ENCODE measurements around the gene GPR37L1.
"Not testable (repeated sequence)": the region's sequence is repeated elsewhere in the genome, so short reads cannot be mapped to it uniquely, and the experiment has no call there.

The GPR37L1 gene

GRCh38 chr1:202131956-202132821 is 9.5 kb downstream of the GPR37L1 start:
- FAIRE-seq (no peak), DNase-seq (ENCODE audit: extremely low spot score, insufficient read length, low read depth) (no peak)

GRCh38 chr1:202133001-202133400 is 10.3 kb downstream of the GPR37L1 start:
- FAIRE-seq (no peak), DNase-seq (ENCODE audit: extremely low spot score, insufficient read length, low read depth) (no peak)

DNA sequence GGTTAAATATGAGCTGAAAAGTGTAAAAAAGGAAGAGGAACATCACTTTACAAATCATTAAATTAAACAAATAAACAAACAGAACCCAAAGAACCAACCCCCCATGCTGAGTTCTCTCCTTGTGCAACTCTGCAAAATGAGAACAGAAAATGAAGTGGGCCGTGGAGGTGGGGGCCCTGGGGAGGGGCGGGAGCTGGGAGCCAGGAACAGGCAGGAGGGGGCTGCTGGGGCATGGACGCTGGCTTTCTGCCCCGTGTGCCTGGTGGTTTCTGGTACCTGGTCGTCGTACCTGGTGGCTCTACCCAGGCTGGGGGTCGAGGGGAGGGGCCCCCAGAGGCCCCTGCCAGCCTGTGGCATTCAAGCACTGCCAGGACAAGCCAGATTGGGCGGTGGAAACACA is 10.8 kb downstream of the GPR37L1 start:
- FAIRE-seq (no peak), DNase-seq (ENCODE audit: extremely low spot score, insufficient read length, low read depth) (no peak)

DNA sequence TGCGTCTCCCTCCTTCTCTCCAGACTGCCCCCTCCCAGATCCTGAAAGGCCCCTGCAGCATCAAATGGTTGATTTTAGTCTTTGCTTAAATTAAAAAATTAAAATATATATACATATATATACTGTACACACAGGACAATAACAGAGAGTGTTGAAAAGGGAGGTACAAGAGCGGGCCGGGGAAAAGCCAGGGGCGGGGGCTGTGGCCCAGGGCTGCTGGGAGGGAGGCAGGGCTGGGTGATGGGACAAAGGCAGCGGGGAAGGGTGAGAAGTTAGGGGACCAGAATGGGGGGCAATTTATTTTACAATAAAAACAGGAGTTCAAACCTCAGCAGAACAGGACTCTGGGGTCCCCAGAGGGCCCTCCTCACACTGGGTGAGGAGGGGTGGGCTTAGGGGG is 11.3 kb downstream of the GPR37L1 start:
- FAIRE-seq (no peak), DNase-seq (ENCODE audit: extremely low spot score, insufficient read length, low read depth) (no peak)

GRCh38 chr1:202134645-202135172 is 12.0 kb downstream of the GPR37L1 start:
- DNase-seq (ENCODE audit: extremely low spot score, insufficient read length, low read depth) (no peak), FAIRE-seq (no peak)

GRCh38 chr1:202135221-202135721 is 12.6 kb downstream of the GPR37L1 start:
- peak; percentile 76 for DNase-seq (ENCODE audit: extremely low spot score, insufficient read length, low read depth)
- FAIRE-seq, result peak; percentile 89

DNA sequence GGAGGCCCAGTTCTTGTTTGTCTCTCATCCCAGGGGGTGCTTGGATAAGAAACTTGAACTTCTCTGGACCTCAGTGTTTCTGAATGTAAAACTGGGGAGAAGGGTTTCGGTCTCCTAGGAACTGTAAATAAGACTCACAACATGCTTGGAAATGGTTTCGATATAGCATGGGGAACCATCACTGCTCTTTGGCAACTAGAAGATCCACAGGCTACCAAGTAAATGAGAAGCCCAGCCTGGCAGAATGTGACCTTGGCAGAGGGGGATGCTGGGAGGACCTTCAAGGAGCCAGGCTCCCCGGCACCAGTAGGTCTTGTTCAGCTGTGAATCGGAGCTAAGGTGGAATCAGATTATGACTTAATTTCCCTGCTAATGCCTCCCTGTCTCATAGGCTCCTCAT is 18.1 kb downstream of the GPR37L1 start:
- no peak for FAIRE-seq
- DNase-seq (ENCODE audit: extremely low spot score, insufficient read length, low read depth), result no peak

GRCh38 chr1:202141468-202141867 is 18.8 kb downstream of the GPR37L1 start:
- DNase-seq (ENCODE audit: extremely low spot score, insufficient read length, low read depth); FAIRE-seq: not testable (repeated sequence)

DNA sequence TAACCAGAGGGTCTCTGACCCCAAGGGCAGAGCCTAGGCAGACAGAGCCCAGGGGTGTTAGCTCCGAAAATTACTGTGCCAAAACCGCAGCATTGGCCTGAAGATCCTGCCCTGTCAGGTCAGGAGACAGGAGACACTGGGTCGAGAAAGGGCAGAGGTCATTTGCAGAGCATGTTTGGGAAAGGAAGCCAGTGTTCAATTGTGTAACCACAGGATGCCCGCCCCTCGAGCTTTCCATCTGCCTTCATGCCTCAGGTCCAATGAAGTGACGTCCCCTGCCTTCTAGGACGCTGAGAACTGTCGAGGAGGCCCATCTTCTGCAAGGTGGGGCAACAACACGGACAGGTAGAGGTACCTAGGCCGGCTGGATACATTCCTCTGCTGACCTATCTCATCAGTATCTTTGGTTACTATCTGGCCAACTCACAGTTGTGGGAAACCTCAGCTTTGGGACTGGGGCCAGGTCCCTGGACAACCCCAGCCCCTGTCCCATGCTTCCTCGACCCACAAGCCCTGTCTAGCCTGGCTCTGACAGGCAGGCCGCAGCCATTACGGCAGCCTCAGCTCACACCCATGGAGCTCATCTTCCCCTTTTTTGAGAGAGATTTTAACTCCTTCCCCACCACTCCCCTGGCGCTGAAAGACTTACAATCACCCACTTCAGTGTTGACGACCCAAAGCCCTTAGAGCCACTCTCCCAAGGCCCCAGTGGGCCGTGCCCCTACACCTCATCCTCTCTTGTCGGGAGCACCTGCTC is 20.5 kb downstream of the GPR37L1 start:
- peak; percentile 18 for FAIRE-seq
- DNase-seq (ENCODE audit: extremely low spot score, insufficient read length, low read depth), result no peak

DNA sequence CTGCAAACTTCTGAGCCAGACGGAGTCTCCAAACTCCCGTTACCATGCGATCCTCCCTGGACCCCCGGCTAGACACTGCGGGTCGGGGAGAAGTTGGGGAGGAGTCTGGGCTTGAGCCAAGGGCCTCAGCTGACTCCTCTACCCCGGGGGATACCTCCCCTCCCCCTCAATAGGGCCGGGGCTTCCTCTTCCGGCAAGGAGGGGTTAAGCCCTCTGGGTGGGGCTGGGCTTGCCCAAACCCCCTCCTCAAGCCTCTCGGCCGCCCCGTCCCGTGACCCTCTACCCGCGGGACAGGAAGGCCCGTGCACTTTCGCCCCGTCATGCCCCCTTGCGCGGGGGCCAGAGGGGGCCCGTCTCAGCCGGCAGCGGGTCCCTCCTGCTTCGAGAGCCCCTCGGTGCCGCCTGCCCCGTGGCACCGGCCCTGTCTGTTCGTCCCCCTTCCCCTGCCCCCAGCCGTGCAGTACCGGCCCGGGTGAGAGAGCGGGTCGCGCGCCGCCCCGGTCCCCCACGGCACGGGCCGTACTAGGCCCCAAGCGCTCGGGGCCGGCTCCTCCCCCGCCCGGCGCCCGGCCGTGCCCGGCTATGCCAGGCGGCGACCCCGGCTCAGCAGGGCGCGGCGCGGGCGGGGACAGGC is 21.2 kb downstream of the GPR37L1 start:
- FAIRE-seq, result no peak
- DNase-seq (ENCODE audit: extremely low spot score, insufficient read length, low read depth), result no peak

DNA sequence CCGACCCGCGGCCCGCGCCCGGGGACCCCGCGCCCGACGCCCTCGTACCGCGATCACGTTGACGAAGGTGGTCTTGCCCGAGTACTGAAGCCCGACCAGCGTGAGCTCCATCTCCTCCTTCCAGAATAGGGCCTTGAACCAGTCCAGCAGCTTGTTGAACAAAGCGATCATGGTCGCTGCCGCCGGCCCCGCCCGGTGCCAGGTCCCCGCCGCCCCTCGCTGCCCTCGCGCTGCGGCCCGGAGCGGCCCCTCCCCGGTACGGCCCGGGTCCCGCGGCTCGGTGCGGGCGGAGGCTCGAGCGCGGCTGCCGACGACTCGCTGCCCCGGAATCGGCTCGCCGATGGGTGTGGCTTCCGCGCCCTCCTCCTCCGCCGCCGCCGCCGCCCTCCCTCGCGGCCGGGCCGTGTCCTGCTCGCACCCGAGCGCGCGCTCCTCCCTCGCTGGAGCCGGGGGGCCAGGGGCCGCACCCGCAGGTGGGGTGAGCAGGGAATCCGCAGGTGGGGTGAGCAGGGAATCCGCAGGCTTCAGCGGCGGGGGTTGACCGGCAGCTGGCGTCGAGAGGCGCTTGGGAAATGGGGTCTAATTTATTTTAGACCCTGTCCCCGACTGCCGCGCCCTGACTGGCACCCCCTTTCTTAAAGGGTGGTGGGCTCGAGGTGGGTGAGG is 21.8 kb downstream of the GPR37L1 start, which contains the start of gene ARL8A:
TSS of gene ARL8A (minus strand) at position 336 of the 666 bp plus-strand sequence. CDS start at position 171, 165 bp downstream.
- DNase-seq (ENCODE audit: extremely low spot score, insufficient read length, low read depth) (peak; percentile 65), FAIRE-seq (no peak)

DNA sequence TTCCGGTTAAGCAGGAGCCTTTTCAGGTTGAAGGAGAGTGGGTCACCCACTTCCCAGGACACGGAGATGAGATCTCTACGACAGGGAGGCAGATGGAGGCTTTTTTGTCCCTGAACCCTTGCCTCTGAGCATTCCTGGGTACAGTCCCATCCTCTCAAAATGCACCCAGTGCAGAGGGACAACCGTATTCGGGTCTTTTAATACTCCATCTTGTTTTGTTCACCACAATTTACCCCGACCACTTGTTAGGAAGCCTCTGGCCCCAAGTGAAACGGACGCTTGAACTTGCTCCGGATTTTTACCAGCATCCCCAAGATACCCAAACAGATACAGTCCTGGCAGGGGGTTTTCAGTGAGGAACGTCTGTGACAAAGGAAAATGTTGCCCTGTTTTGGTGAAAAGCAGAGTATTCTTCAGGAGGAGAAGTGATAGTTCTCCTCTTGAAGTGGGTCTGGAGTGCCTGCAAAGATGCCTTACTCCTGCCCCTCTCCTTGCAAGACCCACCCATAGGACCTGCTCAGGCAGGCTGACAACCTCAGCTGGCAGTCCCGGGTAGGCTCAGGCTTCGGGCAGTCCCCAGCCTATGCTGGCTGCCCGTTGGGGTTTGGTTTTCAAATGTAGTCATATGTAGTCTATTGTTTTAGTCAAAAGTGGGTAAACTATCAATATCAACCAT is 22.5 kb downstream of the GPR37L1 start:
- FAIRE-seq (no peak), DNase-seq (ENCODE audit: extremely low spot score, insufficient read length, low read depth) (no peak)

DNA sequence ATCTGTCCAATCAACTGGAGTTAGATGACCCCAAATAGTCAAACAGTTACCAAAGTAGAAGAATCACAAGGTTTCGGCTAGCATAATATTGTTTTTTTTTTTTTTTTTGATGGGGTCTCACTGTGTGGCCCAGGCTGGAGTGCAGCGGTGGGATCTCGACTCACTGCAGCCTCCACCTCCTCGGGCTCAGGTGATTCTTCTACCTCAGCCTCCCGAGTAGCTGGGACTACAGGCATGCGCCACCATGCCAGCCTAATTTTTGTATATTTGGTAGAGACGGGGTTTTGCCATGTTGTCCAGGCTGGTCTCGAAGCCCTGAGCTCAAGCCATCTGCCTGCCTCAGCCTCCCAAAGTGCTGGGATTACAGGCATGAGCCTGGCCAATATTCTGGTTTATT is 23.0 kb downstream of the GPR37L1 start:
- not testable (repeated sequence) for DNase-seq (ENCODE audit: extremely low spot score, insufficient read length, low read depth); FAIRE-seq

DNA sequence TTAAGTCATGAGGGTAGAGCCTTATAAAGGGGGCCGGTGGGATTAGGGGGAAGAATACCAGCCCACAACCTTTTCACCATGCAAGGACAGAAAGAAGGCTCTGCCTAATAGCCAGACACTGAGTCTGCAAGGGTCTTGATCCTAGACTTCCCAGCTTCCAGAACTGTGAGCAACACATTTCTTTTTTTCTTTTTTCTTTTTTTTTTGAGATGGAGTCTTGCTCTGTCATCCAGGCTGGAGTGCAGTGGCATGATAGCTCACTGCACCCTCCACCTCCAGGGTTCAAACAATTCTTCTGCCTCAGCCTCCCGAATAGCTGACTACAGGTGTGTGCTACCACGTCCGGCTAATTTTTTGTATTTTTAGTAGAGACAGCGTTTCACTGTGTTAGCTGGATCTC is 23.6 kb downstream of the GPR37L1 start:
- FAIRE-seq (no peak), DNase-seq (ENCODE audit: extremely low spot score, insufficient read length, low read depth) (no peak)

GRCh38 chr1:202146993-202147392 is 24.3 kb downstream of the GPR37L1 start:
- DNase-seq (ENCODE audit: extremely low spot score, insufficient read length, low read depth) (no peak), FAIRE-seq (no peak)

- DNase-seq (ENCODE audit: extremely low spot score, insufficient read length, low read depth) (no peak), FAIRE-seq (no peak)
These were observed 25.7 kb downstream of the GPR37L1 start for GRCh38 chr1:202148391-202148790.

- FAIRE-seq (no peak), DNase-seq (ENCODE audit: extremely low spot score, insufficient read length, low read depth) (no peak)
These were observed 26.8 kb downstream of the GPR37L1 start for GRCh38 chr1:202149566-202149965.

DNA sequence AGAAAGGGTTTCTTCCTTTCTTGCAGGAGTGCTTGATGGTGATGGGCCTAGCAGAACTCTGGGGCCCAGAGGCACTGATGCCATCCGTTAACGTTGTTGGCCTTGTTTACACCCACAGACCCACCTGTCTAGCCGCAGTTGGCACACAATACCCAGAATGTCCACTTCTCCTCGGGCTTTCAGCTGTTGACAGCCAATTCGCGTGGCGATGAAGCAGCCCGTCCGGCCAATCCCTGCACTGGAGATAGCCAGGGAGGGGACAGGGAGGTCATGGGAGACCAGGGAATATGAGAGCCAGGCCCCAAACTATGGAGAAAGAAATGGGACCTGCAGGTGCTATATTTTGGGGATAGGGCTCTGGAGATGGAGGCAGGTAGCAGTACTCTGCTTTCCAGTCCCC is 27.5 kb downstream of the GPR37L1 start:
- FAIRE-seq, result no peak

GRCh38 chr1:202150602-202151001 is 27.9 kb downstream of the GPR37L1 start:
- DNase-seq (ENCODE audit: extremely low spot score, insufficient read length, low read depth) (no peak), FAIRE-seq (no peak)

More for the DNA sequence above, 27.5 kb downstream of the GPR37L1 start:
- DNase-seq (ENCODE audit: extremely low spot score, insufficient read length, low read depth), result no peak

Measured in GM18507 (cell line).